BE2C (cell line): ENCODE measurements around the gene OST4.

Source experiments
- DNase-seq: peaks from one replicate; pipeline ENCODE4 v3.0.0-alpha.2; 2020
- H3K27me3 ChIP-seq: fragments of 250-450 bp; sonication (Bioruptor Pico); 2 replicates; pipeline ENCODE4 v1.5.1; 2020; ENCODE audit warnings: mild to moderate bottlenecking
- H3K36me3 ChIP-seq: fragments of 250-450 bp; sonication (Bioruptor Pico); 2 replicates; pipeline ENCODE4 v1.5.1; 2020; ENCODE audit warnings: mild to moderate bottlenecking
- H3K4me1 ChIP-seq: fragments of 250-450 bp; sonication (Bioruptor Pico); 2 replicates; pipeline ENCODE4 v1.5.1; 2020
- H3K4me3 ChIP-seq: 2 replicates; pipeline ENCODE4 v1.5.1; 2011; ENCODE audit warnings: low read depth, low read length
- H3K9me3 ChIP-seq: fragments of 250-450 bp; sonication (Bioruptor Pico); 2 replicates; pipeline ENCODE4 v1.5.1; 2020
- TF ChIP-seq, protein P1 (sequence below): IDR thresholded peaks from 2 replicates; pipeline ENCODE4 v1.5.1; 2012; ENCODE audit warnings: mild to moderate bottlenecking, low read depth, low read length

The OST4 gene

DNA sequence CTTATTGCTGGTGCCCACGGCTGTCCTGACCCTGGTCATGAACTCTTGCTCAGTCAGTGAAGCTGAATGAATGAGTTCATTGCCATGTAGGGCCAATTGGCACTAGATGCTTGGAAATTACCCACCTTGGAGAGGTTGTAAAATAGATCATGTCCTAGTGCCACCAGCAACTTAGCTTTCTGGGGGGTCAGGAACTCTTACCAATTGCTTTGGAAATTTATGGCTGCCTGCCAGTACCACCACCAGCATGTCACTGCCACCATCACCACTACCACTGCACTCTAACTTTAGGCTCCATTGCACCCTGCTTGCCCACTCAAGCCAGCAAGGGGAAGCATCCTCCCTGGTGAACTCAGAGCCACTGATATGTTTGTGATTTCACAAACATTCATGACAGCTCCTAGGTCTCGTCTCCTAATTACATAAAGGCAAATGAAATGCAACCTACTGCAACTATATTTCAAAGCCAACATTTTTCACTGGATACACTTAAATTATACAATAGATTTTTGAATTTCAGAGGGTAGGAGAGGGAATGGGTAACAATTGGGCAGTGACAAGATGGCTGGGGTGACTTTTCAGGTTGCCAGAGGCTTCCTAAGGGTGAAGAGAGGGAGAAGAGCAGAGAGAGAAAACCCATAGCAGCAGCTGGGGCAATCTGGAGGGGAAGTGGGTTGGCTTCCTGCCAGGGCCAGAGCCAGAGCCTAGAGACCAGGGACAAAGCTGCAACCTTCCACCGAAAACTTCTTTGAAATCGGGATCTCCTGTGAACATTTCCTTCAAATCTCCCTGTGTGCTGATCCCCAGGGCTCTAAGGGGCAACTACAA lies 3.5 kb upstream of the OST4 start:
- DNase-seq: peak; percentile 85
- peaks cover 33% of the 10 kb centered on the region for H3K4me1 ChIP-seq
- H3K36me3 ChIP-seq: peaks cover 2% of the 10 kb centered on the region

DNA sequence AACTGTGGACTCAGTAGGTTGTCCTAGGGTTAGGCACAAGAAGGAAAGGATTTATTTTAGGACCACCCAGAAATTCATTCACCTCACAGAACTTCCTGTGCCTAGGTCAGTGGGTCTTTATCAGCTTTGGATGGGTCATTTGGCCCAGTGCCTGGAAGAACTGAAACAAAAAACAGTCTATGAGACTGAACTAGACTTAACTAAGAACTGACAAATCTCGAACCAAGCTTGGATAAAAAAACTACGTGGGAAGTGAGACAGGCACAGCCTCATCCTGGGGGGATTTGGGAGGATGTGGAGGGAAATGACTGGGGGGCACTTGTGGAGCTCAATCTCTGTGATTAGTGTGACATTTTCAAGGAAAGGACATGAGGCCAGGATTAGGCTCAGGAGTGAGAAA lies 2.3 kb upstream of the OST4 start:
- TF ChIP-seq, protein P1, sequence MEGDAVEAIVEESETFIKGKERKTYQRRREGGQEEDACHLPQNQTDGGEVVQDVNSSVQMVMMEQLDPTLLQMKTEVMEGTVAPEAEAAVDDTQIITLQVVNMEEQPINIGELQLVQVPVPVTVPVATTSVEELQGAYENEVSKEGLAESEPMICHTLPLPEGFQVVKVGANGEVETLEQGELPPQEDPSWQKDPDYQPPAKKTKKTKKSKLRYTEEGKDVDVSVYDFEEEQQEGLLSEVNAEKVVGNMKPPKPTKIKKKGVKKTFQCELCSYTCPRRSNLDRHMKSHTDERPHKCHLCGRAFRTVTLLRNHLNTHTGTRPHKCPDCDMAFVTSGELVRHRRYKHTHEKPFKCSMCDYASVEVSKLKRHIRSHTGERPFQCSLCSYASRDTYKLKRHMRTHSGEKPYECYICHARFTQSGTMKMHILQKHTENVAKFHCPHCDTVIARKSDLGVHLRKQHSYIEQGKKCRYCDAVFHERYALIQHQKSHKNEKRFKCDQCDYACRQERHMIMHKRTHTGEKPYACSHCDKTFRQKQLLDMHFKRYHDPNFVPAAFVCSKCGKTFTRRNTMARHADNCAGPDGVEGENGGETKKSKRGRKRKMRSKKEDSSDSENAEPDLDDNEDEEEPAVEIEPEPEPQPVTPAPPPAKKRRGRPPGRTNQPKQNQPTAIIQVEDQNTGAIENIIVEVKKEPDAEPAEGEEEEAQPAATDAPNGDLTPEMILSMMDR: no peak
- Histone ChIP-seq H3K9me3 (no peaks in the 10 kb centered on the region), H3K4me3 (no peak overlapping the region), H3K4me1 (peaks cover 33% of the 10 kb centered on the region), H3K36me3 (peaks cover 13% of the 10 kb centered on the region), H3K27me3 (no peaks in the 10 kb centered on the region)
- no peak for DNase-seq

More for the DNA sequence above, 3.5 kb upstream of the OST4 start:
- H3K27me3 ChIP-seq: no peaks in the 10 kb centered on the region
- H3K4me3 ChIP-seq: no peak overlapping the region
- H3K9me3 ChIP-seq: no peaks in the 10 kb centered on the region
- TF ChIP-seq, protein P1: no peak

DNA sequence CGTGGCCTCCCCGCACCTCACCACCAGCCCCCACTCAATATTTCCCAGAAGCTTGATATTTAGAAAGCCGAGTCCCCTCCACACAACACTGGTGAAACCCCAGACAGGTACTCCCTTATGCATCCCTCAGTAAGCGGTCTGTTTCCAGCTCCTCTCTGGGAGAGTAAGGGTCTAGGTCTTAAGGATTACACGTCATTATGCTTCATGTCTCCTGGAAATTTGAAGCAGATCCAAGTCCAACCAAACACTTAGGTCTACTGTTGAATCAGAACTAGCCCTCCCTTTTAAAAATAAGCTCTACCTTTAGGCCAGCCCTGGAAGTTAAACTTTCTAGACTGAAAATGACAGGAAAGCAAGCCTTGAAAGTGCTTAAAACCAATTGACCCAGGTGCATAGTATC lies 1.5 kb upstream of the OST4 start:
- Histone ChIP-seq H3K4me3 (peak overlapping the region; percentile 73; the same call in 1 of the 2 replicates), H3K27me3 (no peaks in the 10 kb centered on the region), H3K9me3 (no peaks in the 10 kb centered on the region), H3K4me1 (peaks cover 32% of the 10 kb centered on the region), H3K36me3 (peaks cover 20% of the 10 kb centered on the region)
- TF ChIP-seq, protein P1: no peak
- DNase-seq: no peak

DNA sequence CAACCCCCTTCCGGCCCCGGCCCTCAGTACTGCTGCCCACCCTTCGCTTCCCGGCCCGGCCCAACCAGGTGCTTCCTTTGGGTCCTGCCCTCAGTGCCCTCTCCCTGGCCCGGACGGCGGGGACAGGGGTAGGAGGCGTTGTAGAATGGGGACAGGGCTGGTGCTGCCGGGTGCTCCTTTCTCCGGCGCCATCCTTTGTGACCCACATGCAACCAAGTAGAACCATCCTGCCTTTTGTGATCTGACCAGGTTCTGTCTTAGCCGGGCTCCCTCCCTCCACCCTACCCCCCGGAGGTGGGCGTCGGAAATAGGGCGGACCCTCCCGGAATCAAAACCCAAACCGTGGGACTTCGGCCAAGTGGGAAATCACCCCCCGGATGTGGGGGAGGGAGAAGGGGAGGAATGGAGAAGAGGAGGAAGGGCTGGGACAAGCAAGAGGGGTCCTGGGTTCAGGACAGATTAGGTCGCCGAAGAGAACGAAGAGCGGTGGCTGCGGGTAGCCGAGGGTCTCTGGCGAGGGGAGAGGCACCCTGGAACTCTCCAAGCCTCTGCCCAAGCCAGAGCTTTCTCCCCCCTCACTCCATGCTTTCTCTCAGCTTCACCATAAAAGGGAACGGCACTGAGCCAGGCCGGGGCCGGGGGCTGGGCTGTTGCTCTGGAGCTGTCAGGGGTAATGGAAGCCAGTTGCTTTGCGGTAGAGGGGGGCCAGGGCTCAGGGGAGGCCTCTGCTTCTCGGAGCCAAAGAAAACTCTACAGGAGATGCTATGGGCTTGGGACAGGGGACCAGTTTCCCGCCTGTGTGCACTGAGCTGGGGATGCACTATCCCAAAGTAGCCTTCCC lies 756 bp upstream of the OST4 start:
- Histone ChIP-seq H3K36me3 (peaks cover 20% of the 10 kb centered on the region), H3K4me3 (peak overlapping the region; percentile 73), H3K4me1 (peaks cover 29% of the 10 kb centered on the region), H3K27me3 (no peaks in the 10 kb centered on the region), H3K9me3 (no peaks in the 10 kb centered on the region)
- peak; percentile 71 for DNase-seq
- TF ChIP-seq, protein P1: no peak

DNA sequence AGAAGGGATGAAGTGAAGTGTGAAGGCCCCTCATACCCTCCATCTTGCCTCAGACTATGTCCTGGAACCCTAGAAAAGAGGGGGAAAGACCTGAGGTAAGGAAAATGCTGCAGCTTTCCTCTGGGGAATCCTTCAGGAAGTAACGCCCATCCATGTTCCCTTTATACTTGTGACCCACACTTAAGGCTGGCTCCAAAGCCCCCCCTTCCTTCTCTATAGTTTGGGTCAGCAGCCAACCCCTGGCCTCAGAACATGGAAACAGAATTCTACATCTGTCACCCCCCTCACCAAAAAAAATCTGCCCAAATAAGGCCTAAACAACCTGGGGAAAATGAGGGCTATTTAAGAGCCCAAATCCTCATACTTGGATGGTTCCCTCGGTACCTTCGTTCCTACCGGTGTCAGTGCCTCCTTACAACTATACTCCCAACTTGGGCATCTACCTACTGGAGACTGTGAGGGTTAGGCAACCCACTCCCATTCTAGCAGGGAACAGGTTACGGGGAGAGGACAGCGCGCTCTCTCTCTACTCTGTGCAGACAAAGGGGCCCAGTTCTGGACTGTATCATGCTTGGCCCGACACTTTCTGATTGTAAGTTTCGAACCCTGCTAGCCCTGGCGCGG lies 689 bp downstream of the OST4 start:
- Histone ChIP-seq H3K36me3 (peaks cover 20% of the 10 kb centered on the region), H3K4me1 (peaks cover 21% of the 10 kb centered on the region), H3K9me3 (no peaks in the 10 kb centered on the region), H3K27me3 (no peaks in the 10 kb centered on the region), H3K4me3 (peak overlapping the region; percentile 99)
- TF ChIP-seq, protein P1: no peak
- no peak for DNase-seq
